ENCODE measurements around the gene MKLN1.

GRCh38 chr7:131329176-131329570 is 1.5 kb downstream of the MKLN1 start:
- TF ChIP-seq CTCF (IDR thresholded peaks at IDR 0.05; ENCODE audit: insufficient read depth, low read length, poor library complexity, severe bottlenecking) (no peak), EZH2phosphoT487 (conservative IDR thresholded peaks at IDR 0.05; ENCODE audit: low read length) (no peak)

Measured in SU-DHL-6 (cell line).